NCI-H1105 (cell line): ENCODE data around the gene PAQR8.

Experiments used
- DNase-seq: peaks from one replicate; lab custom pipeline; 2025; lab: John Stamatoyannopoulos, UW

PAQR8 gene

DNA sequence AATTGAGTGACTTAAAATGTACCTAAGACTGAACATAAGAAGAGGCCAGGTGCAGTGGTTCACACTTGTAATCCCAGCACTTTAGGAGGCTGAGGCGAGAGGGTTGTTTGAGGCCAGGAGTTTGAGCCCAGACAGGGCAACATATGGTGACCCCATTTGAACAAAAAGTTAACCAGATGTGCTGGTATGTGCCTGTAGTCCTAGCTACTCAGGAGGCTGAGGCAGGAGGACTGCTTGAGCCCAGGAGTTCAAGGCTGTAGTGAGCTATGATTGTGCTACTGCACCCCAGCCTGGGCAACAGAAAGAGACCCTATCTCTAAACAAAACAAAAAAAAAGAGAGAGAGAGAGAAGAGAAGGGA lies 10.1 kb upstream of the PAQR8 start:
- DNase-seq: no peak

DNA sequence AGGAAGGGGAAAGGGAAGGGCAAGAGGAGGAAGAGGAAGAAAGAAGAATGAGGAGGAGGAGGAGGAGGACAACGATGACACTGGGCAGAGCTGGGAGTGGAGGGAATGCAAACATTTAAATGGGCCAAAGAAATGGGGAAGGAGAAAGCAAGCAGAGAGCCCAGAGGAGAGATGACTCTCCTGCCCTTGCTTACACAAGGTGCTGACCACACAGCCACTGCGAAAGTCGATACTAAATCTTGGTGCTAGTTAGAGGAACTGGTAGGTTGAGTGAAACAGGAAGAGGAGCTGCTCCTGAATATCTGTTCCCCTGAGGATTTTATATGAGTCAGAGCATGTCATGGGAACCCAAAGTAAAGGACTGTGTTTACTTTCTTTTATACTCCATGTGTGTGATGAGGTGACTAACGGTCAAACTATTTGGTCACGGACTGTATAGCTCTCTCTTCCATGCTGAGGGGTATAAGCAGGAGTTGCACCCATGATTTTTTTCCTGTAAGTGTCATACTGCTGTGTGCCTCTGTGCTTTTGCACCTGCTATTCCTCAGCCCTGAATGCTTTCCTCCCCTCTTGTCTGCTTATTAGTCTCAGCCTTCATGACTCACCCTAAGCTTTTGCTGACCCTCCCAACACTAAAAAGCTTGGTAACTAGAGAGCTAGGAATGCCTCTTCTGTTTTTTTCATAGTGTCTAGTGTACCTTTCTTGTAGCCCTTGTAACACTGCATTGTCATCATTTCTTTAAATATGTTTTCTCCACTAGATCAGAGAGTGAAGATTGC lies 9.5 kb upstream of the PAQR8 start:
- no peak for DNase-seq

DNA sequence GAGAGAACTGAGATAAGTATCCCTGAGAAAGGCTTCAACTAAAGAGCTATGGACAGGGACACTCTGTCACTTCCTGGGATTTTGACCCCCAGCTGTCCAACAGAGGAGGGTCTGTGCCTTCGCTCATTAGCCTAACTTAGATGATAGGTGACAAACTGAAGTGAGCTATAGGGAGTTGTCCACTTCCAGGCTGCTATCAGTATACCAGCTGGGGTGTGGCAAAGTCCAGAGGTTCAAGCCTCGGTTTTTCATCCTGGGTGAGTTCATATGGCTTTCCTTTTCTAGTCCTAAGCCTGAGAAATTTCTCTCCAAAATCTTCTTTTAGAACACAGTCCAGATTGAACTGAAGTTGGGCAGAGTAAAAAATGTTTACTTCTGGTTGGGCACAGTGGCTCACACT lies 5.9 kb upstream of the PAQR8 start:
- DNase-seq: no peak

DNA sequence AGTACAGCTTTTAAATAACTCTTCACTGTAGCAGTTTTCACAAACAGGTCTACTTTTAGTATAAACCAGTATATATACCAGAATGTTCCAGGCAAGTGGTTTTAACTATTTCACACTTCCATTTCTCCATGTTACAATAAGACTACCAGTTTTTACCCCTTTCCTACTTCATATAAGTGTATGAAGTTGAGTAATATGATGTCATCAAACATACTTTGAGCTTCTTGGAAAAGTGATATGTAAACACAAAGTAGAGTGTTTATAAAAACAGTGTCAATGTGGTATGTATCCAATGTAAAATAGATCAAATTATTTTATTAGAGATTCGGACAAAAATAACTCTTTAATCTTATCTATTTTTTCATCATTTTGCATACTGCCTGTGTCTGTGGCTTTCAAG lies 2.5 kb upstream of the PAQR8 start:
- DNase-seq: no peak

DNA sequence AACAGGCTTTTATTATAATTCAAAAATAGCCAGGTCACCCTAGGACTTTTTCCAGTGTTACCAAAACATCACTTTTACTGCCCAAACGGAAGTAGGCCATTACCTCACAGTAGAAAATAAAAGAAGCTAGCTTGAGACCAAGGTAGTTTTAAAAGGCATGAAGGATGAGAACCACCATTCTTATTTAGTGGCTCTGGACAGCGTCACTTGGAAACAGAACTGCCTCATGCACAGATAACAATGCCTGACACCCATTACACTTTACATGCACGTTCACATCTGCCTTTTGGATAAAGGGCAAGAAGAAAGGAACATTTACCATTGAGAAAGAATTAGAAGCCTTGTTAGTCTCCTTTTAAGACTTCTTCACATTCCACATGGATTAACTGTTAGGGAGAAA lies 1.9 kb upstream of the PAQR8 start:
- DNase-seq: no peak

DNA sequence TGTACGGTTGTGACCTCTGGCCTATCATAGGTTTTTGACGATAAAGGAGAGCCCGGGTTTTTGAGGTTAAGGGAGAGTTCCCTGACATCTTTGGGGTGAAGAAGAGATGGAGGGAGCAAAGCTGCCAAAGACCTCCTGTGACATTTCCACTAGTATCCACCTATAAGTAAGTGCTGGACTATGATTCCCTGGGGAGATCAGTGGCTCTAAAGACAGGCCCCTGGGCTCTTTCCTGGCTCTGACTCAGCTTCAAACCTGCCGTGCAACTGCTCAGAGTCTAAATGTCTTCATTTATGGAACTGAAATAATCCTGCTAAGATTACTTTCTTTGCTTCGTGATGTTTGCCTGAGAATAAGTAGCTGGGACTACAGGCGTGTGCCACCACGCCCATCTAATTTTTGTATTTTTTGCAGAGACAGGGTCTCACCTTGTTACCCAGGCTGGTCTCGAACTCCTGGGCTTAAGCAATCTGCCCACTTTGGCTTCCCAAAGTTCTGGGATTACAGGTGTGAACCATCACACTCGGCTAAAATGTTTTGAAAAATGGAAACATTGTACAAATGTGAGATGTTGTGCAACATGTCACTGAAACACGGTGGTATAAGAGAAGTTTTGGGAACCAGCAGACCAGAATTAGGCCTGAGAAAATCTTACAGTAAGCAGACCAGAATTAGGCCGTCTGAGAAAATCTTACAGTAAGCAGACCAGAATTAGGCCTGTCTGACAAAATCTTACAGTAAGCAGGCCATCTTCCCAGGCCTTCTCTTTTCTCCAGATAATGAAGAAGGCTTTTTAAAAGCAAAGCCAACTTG lies 1.1 kb upstream of the PAQR8 start:
- no peak for DNase-seq

DNA sequence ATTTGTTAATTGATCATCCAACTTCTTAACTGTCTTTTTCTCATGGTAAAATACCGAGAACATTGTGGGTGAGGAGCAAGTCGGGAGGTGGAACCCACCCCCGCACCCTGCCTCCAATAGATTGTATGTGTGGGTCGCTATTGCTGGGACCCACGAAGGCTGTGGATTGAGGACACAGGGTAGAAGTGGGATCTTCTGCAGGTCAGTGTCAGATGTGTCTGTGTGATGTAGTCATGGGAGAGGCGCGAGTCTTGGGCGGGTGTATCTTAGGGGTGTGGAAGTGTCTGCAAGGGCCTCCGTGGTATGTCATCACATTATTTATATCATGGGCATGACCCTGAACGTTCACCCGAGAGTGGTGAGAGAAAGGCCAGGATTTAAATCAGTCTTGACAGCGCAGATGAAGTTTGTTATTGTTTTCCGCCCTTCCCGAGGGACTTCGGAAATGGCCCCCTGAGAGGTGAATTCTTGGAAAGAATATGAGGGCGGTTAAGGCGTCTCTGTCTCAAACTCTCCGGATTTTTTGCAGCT lies 472 bp upstream of the PAQR8 start:
- no peak for DNase-seq

DNA sequence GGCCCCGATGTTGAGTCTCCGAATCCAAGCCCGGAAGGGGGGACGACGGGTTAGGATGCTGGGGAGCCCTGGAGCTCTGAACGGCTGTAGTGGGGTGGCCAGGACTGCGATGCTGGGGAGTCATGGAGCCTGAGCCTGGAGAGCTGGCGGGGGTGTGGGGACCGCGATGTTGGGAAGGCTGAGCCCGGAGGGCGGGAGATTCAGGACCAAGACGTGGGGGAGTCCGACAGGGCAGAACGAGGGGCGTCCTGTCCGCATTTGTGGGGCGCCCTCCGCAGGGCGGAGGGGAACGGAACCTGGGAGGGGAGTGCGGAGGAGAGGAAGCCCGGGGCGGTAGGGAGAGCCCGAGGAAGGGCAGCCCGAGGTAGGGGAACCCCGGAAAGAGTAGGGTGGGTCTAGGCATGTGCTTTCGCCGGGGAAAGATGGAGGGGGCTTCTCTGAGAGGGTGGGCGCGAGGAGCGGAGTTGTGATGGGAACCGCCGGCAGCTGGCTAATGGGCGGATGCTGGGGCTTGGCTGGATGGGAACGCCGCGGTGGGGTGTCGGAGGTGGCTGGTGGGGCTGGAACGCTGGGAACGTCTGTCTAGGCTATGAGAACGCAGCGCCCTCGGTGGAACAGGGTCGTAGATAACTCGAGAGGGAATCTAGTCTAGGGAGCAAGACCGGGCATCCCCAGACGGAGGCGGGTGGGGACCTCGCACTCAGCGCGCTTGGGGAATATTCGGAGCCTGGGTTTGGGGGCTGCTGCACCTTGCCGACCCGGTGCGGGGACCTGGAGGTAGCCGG lies 684 bp downstream of the PAQR8 start:
- DNase-seq: peak; percentile 15

DNA sequence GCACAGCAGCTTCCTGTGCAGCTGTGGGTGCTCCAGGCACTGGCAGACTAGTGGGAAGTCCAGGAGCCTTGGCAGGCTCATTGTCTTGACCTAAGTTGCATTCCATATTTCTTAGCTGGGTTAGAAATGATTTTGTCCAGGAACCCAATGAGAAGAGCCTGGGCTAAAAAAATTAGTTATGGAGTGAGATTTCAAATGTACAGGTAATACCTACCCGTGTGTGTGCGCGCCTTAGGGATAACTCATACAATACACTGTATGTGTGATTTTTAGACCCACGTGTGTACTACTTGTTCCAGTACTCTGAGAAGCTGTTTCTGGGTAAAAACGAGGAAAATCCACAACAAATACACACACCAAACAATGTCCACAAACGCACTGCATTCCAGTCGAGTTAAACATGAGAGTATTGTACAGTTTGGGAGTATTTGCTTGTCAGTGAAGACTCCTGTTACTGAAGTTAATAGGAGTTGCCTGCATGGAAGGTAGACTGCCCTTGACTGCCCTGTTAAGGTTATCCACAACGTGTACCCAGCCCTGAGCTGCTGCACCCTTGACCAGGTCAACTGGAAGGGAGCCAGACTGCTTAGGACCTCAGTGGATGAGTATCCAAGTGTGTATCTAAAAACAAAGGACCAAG lies 1.4 kb downstream of the PAQR8 start:
- no peak for DNase-seq

DNA sequence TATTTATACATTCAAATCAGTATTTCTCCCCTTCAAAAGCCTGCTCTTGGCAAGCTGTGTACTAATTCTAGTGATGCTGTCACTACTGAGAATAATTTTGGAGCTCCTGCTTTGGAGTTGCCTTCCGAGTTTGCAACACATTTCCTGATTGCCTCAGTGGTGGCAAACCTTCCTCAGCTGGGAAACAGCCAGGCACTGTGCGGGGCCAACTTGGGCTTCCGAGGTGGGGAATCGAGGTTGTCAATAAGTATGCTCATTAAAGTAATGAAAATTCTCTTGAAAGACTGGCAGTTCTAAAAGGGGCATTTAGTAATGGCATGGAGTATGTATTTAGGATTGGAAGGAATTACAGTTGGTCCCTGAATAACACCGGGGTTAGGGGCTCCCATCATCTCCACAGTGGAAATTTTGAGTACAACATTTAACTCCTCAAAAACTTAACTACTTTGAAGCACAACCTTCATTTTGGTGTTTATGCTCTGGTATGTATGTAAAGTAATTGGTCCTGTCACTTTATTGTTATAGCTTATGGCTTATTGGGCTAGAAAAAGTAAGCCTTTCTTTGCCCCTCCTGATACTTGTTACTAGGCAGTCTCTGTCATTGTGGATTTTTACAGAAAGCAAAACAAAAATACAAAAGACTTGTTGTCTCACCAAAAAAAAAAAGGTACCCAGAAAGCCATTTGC lies 2.7 kb downstream of the PAQR8 start:
- no peak for DNase-seq

DNA sequence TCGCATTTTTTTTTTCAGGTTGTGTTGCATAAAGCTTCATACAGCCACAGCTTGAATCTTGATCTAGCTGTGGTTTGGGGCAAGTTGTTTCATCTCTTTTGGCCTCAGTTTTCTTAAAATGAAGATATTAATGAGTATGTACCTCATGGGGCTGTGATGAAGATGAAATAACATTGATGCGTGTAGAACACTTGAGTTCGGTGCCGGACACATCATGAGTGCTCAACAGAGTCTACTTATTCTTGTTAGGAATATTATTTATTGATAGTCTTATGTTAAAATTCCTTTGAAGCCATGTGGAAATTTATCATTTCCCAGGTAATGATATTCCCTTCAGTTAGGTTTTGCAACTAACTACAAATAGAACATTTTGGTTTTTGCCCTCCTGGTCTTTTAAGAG lies 3.4 kb downstream of the PAQR8 start:
- DNase-seq: no peak

DNA sequence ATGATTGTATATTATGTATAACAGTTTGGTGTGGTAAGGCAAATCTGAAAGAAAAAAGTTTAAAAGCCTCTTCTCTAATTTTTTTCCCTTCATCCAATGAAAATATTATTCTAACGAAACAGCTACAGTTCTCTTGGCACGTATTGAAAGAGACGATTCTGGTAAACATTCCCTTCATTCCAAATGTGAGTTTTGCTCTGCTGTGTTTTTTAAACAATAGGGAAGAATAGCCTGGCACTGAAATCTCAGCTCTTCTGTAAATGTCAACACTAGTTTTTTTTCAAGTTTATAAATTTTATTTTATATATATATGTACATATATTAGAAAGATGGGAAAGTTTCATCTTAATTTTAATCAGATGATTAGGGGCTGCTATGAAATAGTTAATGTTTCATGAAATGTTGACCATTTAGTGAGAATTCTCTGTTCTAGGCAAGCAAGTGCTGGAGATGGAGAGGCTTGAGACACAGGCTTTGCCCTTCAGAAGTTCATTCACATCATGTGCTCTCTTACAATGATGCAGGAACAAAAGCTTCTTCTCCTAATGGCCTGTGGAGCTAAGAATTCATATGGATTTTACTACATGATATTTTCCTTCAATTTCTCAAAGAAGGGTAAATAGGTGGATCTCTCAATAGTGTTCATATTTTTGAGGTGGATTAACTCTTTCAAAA lies 4.1 kb downstream of the PAQR8 start:
- no peak for DNase-seq

DNA sequence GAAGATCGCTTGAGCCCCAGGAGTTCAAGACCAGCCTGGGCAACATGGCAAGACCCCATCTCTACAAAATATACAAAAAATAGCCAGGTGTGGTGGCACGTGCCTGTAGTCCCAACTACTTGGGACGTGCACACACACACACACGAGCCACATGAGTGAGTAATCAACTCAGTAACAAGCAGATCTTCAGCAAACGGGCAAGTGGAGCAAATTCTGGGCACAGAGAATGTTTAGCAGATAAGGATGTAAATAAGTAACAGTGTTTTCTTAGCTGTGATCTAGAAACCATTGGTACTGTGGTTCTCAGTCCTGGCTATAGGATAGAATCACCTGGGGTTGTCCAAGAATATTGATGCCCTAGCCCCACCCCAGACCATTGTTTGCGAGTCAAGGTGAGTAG lies 6.1 kb downstream of the PAQR8 start:
- DNase-seq: no peak

DNA sequence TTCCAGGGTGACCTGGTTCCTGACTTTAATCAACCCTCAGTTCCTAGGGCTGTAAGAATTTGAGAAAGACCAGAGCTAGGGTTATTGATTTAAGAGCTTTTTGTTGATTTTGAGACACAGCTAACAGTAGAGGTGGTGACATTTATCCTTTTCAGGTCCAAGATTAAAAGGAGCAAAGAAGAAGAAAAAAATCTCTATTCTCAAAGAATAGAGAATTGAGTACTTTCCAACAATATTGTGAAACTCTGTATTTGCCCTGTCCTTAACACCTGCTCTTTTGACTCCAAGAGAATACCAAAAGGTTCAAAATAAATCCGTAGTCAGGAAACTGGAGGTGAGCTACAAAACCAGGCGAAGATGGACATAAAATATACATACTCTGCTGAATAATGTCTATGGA lies 7.3 kb downstream of the PAQR8 start:
- no peak for DNase-seq

DNA sequence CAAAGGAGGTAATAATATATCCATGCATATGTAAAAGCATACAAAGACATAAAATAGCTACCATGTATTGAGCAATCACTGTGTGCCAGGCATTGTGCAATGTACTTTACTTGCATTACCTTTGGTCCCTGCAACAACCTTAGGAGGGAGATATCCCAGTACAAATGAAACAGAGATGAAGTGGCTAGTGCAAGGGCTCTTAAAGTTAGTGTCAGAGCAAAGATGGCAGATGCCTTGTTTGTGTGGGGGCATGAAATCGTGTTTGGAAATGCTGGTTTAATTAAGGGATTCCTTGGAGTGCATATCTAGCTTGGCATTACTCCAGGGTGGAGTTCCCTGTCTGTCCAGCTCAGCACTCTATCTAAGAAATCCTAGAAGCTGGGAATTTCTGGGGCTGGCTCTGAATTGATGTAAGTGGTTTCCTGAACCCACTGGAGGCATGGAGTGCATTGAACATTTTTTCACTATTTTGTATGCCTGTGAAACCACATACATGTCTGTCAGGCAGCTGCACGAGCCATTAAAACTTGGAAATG lies 9.8 kb downstream of the PAQR8 start:
- DNase-seq: no peak

DNA sequence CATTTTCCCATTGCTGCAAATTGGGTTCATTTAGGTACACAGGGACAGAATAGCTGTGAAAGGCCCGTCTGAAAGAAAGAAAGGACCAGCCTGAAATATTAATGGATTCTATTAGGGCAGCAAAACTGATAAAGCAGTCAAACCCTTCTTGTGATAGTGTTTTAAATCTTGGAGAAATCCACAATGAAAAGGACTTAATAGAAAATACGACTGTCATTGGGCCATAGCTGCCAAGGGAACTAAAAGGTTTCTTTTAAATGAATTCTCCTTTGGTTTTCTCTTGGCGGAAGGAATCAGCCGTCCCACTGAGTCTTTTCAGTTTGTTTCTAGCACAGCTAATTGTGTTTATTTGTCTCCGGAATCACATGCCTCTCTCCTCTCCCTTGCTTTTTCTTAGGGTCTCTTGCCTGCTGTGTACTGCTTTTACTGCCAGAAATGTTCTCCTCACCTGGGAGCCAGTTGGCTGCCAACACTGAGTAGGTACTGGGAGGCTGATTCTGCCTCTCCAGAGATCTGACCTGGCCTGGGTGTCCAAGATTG lies 11.3 kb downstream of the PAQR8 start:
- no peak for DNase-seq

DNA sequence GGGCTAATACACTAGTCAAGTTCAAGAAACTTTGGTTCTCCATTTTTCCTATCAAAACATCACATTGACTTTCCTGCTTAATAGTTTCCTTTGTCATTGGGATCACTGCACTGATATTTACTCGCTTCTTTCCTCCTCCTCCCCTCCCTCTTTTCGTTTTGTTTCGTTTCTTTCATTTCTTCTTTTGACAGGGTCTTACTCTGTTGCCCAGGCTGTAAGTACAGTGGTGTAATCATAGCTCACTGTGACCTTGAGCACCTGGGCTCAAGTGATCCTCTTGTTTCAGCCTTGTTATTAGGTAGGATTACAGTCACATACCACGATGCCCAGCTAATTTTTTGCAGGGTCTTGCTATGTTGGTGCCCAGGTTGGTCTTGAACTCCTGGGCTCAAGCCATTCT lies 12.3 kb downstream of the PAQR8 start:
- no peak for DNase-seq

DNA sequence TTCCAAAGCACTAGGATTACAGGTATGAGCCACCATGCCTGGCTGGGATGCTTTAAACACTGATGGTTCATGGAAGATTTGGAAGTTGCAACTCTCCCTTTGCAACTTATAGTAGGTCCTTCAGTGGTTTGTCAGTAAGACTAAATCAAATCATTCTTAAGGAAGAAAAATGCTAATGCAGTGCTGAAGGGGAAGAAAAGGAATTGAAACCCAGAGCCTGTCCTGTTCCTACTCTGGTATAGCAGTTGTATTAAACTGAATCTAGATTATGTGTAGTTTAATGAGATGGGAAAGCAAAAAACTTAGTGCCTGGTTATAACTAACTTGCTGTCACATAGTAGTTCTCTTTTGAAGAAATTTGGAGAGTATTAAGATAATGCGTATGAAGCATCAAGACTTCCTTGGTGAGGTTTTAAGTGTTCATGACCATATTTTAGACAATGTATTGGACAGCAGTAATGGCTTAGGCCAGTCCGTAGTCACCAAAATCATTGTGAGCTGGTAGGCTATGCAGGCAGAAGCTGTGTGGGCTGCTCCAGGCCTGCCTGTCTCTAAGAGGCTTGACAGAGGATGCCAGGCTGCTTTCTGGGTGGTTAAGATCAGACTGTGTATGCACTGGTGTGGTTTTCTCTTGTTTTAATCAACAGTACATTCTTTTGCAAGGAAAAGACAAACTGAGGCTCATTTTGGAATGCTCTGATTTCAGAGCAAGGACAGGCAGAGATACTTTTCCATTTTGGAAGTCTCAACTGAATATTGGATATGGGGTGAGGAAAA lies 14.0 kb downstream of the PAQR8 start:
- no peak for DNase-seq

DNA sequence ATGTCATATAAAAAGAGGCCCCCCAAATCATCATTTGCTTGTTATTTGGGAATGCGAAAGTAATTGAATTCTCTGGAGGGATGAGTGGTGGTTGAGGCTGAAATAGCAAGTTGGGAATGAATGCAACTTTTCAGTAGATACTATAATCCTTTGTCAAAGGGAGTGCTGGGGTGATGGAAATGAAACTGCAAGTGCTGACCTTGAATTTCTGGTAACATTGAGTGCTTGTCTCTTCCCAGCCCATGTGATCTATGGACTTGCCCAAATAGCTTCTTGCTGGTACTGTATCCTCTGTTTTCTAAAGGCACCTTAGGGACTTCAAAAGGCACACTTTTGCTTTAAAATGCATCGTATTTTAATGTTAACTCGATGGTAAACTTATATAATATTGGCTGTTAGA lies 14.8 kb downstream of the PAQR8 start:
- DNase-seq: no peak
